KMS-11 (cell line): ENCODE measurements around the gene RNF208.

Experiments used
- H2AFZ ChIP-seq: fragments of 200-600 bp; sonication (generic); 2 replicates; pipeline ENCODE4 v1.6.1; 2016; ENCODE audit warnings: antibody characterized with exemption, mixed run types, low read depth
- H3K27ac ChIP-seq: fragments of 200-600 bp; sonication (generic); 2 replicates; pipeline ENCODE4 v1.6.1; 2016; ENCODE audit warnings: mild to moderate bottlenecking, mixed run types
- H3K27me3 ChIP-seq: fragments of 200-600 bp; sonication (generic); 2 replicates; pipeline ENCODE4 v1.6.1; 2017; ENCODE audit warnings: mild to moderate bottlenecking, low read depth, mixed run types, moderate library complexity; ENCODE audit not compliant: insufficient read depth
- H3K36me3 ChIP-seq: fragments of 200-600 bp; sonication (generic); 2 replicates; pipeline ENCODE4 v1.6.1; 2017; ENCODE audit warnings: mild to moderate bottlenecking, mixed run types; ENCODE audit not compliant: insufficient read depth
- H3K4me1 ChIP-seq: fragments of 200-600 bp; sonication (generic); 2 replicates; pipeline ENCODE4 v1.6.1; 2016; ENCODE audit warnings: mild to moderate bottlenecking, low read depth, mixed run types; ENCODE audit not compliant: poor library complexity, severe bottlenecking
- H3K4me2 ChIP-seq: fragments of 200-600 bp; sonication (generic); 2 replicates; pipeline ENCODE4 v1.7.0; 2016; ENCODE audit warnings: mild to moderate bottlenecking, mixed run types
- H3K4me3 ChIP-seq: fragments of 200-600 bp; sonication (generic); IDR thresholded peaks from 2 replicates; pipeline ENCODE4 v1.6.1; 2017; ENCODE audit warnings: low read depth, low read length, mixed read lengths; ENCODE audit not compliant: insufficient read depth
- H3K79me2 ChIP-seq: fragments of 200-600 bp; sonication (generic); 2 replicates; pipeline ENCODE4 v1.6.1; 2016; ENCODE audit warnings: low read depth, mixed run types; ENCODE audit not compliant: insufficient read depth
- H3K9ac ChIP-seq: fragments of 200-600 bp; sonication (generic); 2 replicates; pipeline ENCODE4 v1.6.1; 2016; ENCODE audit warnings: mild to moderate bottlenecking, mixed run types
- H4K20me1 ChIP-seq: fragments of 200-600 bp; sonication (generic); 2 replicates; pipeline ENCODE4 v1.6.1; 2016; ENCODE audit warnings: mild to moderate bottlenecking, mixed run types; ENCODE audit not compliant: insufficient read depth
- TF ChIP-seq, protein P1 (sequence below): fragments of 200-600 bp; sonication (generic); conservative IDR thresholded peaks from 2 replicates; pipeline ENCODE4 v1.6.1; 2017; ENCODE audit warnings: low read depth, mild to moderate bottlenecking, antibody characterized with exemption, low read length, moderate library complexity, mixed read lengths

Gene RNF208

DNA sequence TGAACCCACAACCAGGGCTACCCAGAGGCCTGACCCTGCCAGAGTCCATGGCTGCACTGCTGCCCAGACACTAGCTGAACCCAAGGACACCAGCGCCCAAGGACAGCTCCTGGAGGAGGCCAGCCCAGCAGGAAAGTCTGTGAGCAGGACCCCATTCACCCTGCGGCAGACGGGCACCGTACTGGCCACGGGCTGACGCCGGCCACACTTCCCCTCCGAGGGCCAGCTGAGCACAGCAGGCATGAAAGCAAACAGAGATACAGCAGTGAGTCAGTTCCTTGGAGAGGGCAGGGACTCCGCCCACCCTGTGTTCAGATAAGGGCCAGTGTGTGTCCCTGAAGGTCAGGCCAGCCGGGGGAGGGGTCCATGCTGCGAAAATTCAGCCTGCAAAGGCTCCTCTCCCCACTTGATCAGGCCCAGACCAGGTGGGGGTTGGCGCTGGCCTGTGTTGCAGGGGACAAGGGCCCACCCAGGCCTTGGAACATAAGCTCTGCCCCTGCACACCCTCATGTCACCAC lies 3.2 kb downstream of the RNF208 start:
- H3K27ac ChIP-seq: no peak overlapping the region
- H3K36me3 ChIP-seq: no peaks in the 10 kb centered on the region
- no peaks in the 10 kb centered on the region for H4K20me1 ChIP-seq
- peaks cover 5% of the 10 kb centered on the region for H3K4me1 ChIP-seq
- H3K4me2 ChIP-seq: no peak overlapping the region
- no peaks in the 10 kb centered on the region for H3K79me2 ChIP-seq
- H3K9ac ChIP-seq: no peak overlapping the region
- TF ChIP-seq, protein P1, sequence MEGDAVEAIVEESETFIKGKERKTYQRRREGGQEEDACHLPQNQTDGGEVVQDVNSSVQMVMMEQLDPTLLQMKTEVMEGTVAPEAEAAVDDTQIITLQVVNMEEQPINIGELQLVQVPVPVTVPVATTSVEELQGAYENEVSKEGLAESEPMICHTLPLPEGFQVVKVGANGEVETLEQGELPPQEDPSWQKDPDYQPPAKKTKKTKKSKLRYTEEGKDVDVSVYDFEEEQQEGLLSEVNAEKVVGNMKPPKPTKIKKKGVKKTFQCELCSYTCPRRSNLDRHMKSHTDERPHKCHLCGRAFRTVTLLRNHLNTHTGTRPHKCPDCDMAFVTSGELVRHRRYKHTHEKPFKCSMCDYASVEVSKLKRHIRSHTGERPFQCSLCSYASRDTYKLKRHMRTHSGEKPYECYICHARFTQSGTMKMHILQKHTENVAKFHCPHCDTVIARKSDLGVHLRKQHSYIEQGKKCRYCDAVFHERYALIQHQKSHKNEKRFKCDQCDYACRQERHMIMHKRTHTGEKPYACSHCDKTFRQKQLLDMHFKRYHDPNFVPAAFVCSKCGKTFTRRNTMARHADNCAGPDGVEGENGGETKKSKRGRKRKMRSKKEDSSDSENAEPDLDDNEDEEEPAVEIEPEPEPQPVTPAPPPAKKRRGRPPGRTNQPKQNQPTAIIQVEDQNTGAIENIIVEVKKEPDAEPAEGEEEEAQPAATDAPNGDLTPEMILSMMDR: no peak
- H3K4me3 ChIP-seq: no peak overlapping the region
- H2AFZ ChIP-seq: no peak overlapping the region
- H3K27me3 ChIP-seq: no peaks in the 10 kb centered on the region

DNA sequence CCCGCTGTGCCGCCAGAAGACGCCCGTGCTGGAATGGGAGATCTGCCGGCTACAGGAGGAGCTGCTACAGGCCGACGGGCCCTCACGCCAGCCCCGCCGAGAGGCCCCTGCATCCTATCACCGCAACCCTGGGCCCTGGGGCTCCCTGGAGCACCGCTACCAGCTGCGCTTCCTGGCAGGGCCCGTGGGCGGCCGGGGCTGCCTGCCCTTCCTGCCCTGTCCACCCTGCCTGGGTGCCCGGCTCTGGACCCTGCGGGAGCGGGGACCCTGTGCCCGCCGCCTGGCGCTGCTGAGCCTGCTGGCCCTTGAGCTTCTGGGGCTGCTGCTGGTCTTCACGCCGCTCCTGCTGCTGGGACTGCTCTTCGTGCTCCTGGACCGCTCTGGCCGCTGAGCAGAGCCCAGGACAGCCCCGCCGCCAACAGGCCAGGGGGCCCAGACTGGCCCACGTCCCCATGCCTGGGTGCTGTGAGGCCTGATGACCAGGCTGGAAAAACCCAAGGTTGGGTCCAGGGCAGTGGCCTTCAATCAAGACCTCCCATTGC lies 3.8 kb downstream of the RNF208 start:
- no peak overlapping the region for H3K4me3 ChIP-seq
- H4K20me1 ChIP-seq: no peaks in the 10 kb centered on the region
- peaks cover 4% of the 10 kb centered on the region for H3K4me1 ChIP-seq
- TF ChIP-seq, protein P1: no peak
- H3K9ac ChIP-seq: no peak overlapping the region
- no peaks in the 10 kb centered on the region for H3K36me3 ChIP-seq
- H3K79me2 ChIP-seq: no peaks in the 10 kb centered on the region
- no peak overlapping the region for H2AFZ ChIP-seq
- H3K27ac ChIP-seq: no peak overlapping the region
- no peak overlapping the region for H3K4me2 ChIP-seq
- H3K27me3 ChIP-seq: no peaks in the 10 kb centered on the region

DNA sequence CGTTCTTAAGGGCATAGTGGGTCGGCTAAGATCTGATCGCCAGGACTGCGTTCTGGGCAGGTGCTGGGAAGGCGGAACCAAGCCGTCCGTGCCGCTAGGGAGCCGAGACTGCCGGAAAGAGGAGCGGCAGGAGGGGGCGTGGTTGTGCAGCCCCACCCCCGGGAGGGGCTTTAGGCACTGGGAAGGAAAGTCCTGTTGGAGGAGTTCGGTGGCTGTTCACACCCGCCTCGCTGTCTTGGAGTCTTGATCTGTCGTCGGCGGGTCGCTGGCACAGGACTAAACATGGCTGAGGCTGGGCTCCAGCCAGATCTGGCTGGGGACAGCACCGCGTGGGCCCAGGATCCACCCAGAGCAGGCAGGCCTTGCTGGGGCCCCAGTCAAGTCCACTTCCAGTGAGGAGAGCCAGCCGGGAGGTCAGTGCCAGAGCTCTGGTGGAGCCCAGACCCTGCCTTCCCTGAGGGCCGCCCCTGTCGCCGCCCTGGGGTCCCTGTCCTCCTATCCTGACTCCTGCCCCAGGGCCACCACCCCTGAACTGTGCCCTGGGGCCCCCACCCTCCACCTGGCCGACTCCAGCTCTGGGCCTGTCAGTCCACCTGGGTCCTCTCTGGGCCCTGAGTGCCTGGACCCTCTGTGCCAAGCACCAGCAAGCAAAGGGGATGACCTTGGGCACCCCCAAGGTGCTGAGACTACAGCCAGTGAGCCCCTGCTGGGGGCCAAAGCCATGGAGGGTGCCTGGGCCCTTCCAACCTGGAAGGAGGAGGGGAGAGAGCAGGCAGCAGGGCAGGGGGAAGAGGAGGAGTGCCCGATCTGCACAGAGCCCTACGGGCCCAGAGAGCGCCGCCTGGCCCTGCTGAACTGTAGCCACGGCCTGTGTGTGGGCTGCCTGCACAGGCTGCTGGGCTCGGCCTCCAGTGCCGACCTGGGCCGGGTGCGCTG lies 4.5 kb downstream of the RNF208 start:
- Histone ChIP-seq H2AFZ (no peak overlapping the region), H3K9ac (no peak overlapping the region), H3K27ac (no peak overlapping the region), H3K4me1 (no peaks in the 10 kb centered on the region), H4K20me1 (no peaks in the 10 kb centered on the region), H3K4me3 (no peak overlapping the region), H3K79me2 (no peaks in the 10 kb centered on the region), H3K36me3 (no peaks in the 10 kb centered on the region), H3K4me2 (no peak overlapping the region), H3K27me3 (no peaks in the 10 kb centered on the region)
- TF ChIP-seq, protein P1: no peak

DNA sequence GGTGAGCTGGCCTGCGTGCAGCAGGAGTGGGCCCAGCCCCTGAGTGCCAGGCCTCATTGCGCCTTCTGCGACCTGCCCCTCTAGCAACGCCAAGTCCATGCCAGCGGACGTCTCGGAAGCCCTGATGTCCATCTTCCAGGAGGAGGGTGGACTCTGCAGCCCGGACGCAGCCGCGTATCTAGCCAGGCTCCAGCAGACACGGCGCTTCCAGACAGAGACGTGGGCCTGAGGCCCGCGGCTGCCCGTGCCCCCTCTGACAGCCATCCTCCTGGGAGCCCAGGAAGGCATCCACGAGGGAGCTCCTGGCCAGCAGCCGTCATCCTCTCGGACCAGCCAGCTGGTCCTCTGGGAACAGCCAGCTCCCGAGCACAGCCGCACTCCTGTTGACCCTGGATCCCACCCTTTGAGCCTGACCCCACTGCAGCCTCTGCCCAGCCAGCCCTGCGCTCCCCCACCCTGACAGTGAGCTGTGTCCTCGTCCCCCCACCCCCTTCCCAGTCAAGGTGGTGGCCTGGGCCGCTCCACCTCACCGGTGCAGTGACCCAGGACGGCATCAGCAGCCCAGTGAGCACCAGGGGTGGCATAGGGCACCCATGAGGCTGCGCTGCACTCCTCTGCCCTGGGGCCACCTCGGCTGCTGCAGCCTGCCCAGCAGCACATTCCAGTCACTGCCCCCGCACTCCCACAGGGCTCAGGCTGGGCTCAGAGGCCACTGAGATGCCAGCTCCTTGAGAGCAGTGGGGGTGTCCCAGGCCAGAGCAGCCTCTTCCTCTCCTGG lies 5.7 kb downstream of the RNF208 start:
- TF ChIP-seq, protein P1: no peak
- H3K9ac ChIP-seq: no peak overlapping the region

More for the DNA sequence above, 5.7 kb downstream of the RNF208 start:
- Histone ChIP-seq H3K79me2 (no peaks in the 10 kb centered on the region), H2AFZ (no peak overlapping the region), H4K20me1 (no peaks in the 10 kb centered on the region), H3K27ac (no peak overlapping the region), H3K4me1 (no peaks in the 10 kb centered on the region), H3K4me3 (no peak overlapping the region), H3K27me3 (no peaks in the 10 kb centered on the region), H3K4me2 (no peak overlapping the region), H3K36me3 (no peaks in the 10 kb centered on the region)
